NCI-H2171 treated with DMSO at 0.1 percent for 48 hours (cell line): ENCODE data around the gene TYW5.

Experiments used
- DNase-seq: peaks from one replicate; lab custom pipeline; 2025; lab: John Stamatoyannopoulos, UW

TYW5 gene, protein sequence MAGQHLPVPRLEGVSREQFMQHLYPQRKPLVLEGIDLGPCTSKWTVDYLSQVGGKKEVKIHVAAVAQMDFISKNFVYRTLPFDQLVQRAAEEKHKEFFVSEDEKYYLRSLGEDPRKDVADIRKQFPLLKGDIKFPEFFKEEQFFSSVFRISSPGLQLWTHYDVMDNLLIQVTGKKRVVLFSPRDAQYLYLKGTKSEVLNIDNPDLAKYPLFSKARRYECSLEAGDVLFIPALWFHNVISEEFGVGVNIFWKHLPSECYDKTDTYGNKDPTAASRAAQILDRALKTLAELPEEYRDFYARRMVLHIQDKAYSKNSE

DNA sequence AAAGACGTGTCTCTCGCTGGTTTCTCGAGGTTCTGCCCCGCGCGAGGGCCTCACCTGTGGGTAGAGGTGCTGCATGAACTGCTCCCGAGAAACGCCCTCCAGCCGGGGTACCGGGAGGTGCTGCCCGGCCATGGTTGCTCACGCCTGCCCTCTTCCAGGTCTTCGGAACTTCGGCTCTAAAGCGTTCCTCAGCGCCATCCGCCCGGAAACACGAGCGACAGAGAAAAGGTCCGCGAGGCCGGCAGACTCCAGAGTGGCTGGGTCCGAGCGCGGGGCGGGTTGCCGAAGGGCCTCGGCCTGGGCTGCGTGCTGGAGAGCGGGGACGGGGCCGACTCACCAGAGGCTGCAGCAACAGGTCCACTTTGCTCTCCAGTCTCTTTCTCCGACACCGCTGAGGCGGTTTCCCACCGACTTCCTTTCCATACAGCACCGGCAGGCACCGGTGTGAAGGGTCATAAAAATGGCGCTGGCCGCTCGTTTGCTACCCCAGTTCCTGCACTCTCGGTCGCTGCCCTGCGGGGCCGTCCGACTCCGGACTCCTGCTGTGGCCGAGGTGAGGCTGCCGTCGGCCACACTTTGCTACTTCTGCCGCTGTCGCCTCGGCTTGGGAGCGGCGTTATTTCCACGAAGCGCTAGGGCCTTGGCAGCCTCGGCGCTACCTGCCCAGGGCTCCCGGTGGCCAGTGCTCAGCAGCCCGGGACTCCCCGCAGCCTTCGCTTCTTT, at the start of gene TYW5, which contains the start of gene MAIP1:
Gene TYW5 (minus strand): TSS at position 153 of the 723 bp plus-strand sequence. CDS start 21 bp downstream, at position 132.
Gene MAIP1 (plus strand): TSS at position 244 of the 723 bp plus-strand sequence. CDS start 217 bp downstream, at position 461.
- DNase-seq, result peak; percentile 96

DNA sequence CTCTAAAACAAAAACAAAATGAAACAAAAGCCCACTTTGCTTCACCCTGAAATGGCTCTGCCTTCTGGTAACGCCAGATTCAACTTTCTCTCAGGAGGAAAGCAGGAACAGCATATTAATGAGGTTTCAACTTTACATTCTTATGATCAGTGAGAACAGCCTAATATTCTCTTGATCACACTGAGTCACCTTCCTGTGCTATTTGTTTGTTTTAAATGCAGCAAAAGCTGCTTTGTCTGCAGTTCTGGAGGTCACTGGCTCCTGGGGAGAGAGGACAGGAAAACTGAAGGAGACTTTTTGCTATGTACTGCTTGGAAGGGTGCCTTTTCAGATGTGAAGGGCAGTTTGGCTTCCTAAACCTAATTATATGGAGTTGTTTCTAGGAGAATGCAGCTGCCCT, 48.2 kb upstream of the TYW5 start:
- DNase-seq, result no peak

DNA sequence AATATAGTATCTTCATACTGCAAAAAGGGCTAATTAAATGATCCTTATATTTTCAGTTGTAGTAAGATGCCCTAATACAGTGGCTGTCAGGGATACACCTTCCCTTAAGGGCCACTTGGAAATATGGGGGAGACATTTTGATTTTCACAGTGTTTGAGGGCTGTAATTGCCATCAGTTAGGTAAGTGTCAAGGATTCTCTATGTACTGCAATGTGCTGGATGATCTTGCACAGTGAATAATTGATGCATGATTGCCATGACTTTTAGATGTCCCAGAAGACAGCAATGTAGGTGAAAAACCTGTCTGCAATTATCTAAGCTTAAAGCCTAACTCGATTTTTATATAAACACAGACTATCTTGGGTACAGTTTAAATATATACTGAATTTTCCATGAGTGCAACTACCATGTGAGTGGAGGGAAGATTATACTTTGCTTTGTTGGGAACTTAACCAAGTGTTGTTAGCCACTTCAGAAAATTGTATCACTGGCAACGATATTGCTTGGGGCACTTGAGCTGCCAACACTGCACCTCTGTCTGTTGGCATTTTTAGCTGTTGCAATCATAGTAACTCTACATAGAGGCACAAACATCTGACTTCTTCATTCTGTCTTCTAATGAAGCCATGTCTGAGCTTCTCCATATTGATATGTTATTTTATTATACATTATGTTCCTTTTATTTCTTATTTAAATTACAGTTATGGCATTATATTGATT, 45.3 kb upstream of the TYW5 start:
- DNase-seq, result no peak

DNA sequence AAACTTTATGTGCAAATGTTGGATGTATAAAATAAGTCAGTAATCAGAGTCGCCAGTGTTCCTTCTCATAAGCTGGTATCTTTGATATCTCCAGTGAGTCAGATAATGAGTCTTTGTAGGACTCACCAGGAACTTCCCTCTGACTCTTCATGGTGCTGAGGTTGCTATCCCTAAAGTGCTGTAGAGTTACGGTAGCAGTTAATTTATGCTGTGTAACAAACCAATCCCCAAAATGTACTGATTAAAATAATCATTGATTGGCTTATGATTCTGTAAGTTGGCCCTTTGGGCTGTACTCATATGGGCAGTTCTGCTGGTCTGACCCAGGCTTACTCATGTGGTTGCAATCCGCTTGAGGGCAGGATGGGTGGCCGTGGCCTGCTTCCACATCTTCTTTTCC, 43.9 kb upstream of the TYW5 start:
- no peak for DNase-seq

DNA sequence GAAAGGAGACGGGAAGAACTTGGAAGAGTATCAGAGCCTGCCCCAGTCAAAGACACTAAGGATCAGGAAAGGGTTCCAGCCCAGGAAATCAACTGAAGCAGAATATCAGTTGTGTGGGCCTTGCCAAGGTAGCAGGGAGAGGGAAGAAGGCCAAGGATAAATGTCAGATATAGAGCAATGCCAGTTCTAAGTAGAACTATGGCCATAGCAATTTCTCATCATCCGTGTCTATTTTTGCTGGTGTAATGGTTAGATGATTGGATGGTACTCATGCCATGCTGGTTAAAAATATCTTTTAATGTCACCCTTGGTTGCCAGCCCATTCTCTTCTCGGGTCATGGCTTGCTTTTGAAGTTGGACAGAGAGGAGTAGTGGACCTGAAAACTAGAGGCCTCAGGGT, 42.0 kb upstream of the TYW5 start:
- DNase-seq, result no peak

DNA sequence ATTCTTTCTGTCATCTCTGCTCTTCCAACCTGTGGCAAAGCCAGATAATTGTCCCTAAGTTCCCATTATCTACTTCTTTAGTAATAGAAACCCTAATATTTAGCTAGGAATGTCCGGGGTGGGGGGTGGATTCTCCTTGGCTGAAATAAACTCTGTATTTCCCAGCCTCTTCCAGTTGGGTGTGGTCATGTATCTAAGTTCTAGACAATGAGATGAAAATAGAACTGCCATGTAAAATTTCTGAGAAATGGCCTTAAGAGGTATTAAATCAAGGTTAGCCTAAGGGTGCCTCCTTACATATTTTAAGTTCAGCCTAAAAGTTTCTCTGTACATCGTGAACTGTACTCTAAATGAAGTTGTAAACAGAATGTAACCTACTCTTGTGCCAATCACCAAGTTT, 39.6 kb upstream of the TYW5 start:
- DNase-seq, result no peak

DNA sequence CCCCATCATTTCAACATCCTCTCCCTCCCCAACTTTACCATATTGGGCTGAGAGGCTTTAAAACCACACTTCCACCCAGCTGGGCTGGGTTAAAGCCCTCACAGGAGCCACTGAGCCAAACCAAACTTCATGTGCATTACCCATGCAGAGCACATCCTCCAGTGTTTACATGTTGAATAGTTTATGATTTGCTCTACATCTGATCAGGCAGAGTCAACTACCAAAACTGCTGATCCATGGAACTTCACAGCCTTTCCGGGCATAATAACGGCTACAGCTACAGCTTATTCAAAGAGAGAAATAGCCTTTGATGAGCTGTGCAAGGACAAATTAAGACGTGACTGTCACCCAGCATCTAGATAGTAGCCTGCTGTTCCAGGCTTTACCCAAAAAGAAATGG, 39.1 kb upstream of the TYW5 start:
- DNase-seq, result no peak

DNA sequence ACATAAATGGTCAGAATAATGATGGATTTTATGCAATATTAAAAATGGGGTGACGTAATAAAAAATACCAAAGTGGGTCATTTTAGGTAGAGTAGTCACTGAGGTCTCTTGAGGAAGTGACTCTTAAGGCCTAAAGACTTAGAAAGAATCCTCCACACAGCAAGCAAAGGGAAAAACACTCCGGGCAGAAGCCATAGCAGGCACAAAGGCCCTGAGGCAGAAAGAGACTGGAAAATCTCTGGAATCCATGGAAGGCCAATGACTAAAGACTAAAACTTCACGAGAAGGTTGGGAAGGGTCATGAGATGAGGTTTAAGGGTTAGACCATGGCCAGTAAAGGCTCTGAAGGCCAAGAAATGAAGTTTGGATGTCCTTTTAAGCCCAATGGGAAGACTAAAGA, 37.0 kb upstream of the TYW5 start:
- DNase-seq, result no peak

DNA sequence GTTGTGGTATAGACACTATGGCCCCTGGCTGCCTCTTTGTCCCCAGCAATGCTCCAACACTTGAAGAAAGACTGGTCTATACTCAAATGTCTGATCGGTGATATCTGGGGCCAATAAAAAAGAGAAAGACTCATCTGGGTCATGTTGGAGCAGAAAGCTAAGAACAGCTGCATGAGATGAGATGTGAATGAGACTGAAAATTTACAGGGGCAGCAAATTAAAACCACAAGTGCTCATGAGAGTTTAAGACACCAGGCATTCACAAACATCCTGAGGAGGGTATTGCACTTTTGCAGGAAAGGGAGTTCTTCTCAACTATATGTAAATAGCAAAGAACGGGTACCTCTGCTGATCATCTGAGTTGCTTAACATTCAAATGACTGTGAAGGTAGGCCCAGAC, 36.4 kb upstream of the TYW5 start:
- DNase-seq, result no peak

DNA sequence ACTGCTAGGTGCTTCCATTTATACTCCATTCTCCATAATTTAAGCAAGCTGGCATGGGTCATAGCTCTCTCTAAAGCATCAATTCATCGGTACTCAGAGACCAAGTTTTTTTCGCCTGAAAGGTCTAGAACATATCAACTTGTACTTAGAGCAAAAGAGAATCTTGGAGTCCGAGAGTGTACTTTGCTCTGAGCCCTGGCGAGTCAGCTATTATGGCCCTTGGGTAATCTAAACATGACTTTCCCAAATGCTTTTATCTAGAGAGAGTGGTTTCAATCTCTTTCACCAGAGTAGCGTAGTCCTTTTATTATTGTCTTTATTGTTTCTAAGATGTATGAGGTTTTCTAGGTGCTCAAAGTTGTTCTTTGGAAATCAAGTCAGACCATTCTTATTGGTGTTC, 34.5 kb upstream of the TYW5 start:
- no peak for DNase-seq

DNA sequence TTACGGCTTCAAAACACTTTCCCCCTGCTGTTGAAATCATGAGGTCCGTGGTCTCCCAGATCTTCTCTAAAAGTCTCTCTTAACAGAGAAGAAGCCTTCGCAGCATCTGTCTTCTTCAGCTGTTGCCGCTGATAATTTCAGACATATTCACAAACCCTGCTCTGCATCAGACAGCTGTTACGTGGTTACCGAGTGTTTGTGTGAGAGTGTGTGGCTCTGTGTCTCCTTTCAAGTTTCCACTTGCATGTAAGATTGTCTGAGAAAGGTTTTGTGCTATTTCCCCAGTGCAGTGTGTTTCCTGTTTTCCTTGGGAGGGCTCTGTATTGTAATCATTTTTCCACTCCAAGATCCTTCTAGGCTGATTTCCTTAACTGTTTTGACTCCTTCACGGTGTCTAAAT, 32.9 kb upstream of the TYW5 start:
- DNase-seq, result peak; percentile 76

DNA sequence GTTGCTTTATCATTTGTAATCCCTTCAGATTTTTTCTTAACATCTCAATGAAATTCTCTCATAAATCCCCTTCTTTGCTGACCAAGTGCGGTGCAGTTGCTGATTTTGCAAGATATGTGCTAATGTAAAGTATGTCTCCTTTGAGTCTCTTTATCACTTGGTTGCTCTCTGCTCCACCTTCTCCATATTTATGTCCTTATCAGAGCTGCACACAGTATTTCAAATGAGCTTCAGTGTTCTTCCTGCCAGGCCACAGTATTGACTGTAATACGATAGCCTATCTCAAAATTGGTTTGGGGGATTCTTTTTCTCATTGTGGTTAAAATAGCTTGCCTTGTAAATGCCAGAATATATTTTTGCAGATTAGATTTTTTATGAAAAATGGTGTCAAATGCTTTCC, 32.3 kb upstream of the TYW5 start:
- DNase-seq, result peak; percentile 72

DNA sequence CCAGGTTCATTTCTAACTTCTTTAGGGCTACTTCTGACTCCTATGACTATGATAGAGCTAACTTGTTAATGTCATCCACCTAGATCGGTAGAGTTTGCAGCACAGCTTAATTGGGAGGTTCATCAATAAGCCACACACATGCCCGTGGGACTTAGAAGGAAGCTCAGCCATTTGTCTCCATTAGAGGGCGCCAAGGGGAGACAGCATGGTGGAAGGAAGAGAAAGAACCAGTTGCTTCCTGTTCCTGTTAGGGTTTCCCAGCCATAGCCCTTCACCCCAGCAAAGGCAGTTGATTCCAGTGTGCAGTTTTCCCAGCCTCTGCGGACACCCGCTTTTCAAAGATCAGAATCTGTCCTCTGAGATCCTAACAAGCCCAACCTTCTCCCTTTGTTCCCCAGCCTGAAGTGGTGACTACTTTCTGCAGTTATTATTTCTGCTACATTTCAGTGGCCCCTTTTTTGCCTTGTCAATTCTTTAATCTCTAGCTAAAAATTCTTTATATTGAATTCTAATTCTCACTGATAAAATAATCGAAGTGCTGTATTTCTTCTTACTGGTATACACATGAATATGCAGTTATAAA, 30.4 kb upstream of the TYW5 start:
- DNase-seq, result peak; percentile 66

DNA sequence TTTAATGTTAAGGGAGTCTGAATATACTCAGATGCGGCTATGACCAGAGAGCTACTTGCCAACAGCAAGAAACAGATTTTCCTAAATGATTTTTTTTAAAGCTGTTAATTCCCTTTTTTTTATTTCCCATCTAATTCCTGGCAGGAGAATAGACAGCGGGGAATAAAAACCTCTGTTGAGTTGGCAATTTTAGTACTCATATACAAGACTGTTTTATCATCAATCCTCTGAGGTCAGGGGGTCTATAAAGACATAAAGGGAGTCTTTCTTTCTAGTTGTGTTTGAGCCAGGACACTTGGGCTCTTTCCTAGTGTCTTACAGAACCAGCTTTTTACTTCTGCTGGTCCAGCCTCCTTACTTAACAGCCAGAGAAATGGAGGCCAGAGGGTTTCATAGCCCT, 29.5 kb upstream of the TYW5 start:
- no peak for DNase-seq

DNA sequence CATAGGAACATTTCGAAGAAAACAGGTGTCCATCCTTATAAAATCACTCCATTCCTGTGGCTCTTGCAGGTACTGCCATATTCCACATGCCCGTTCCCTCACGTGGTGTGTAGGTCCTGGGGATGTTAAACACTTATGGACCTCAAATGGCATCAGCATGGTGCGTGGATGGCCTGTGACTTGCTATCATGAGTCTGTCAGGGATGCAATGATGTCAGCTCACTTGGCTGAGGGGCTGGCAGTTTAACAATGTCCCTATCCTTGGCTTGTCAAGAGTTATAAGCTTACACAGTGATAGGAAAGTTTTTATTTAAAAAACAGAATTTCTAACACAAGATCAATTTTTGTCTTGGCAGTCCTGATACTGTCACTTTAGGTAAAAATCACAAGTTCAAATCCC, 28.9 kb upstream of the TYW5 start:
- no peak for DNase-seq

DNA sequence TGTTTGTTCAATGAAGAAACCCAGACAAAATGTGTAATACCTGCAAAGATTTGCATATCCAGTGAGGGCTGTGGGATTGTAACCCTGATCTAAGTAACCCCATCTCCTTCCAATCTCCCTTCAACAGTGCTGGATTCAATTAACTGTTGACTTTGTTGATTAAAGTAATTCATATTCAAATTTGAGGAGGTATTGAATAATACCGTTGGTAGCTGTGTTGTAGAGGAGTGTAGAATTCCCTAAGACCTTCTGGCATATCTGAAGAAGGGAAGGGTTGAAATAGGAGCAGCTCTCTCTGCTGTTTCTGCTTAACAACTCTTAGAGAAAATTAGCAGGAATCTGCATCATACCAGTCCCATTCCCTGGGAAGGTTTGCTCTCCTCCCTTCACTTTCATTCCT, 28.2 kb upstream of the TYW5 start:
- no peak for DNase-seq

DNA sequence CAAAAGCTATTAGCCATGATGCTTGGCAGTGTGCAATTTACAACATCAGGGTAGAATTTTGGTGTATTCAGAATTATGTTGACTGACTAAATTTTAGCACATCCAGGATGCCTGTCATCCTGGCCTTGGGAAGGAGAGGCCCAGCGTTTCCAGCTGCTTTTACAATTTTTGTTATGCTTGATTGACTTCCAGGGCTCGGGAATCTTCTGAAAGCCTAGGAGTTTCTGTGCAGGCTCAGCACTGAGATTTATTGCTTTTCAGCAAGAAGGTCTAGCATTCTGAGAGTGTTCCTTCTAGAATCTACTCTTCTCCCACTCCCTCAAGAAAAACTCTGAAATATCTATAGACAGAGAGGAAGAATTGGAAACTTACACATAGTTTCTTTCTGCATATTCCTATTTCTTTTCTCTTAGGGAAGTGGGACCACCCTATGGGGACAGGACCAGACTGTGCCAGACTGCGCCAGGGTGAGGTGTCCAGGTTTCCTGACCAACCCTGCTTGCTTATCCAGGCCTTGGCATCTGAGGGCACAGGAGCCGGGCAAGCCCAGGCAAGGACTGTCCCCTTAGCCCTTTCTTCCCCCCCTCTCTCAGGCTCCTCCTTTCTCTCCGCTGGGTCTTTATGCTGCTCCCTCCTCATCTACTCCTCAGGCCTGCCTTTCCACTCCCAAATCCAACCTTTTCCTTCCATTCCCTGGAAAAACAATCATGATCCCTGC, 27.0 kb upstream of the TYW5 start:
- DNase-seq, result no peak

DNA sequence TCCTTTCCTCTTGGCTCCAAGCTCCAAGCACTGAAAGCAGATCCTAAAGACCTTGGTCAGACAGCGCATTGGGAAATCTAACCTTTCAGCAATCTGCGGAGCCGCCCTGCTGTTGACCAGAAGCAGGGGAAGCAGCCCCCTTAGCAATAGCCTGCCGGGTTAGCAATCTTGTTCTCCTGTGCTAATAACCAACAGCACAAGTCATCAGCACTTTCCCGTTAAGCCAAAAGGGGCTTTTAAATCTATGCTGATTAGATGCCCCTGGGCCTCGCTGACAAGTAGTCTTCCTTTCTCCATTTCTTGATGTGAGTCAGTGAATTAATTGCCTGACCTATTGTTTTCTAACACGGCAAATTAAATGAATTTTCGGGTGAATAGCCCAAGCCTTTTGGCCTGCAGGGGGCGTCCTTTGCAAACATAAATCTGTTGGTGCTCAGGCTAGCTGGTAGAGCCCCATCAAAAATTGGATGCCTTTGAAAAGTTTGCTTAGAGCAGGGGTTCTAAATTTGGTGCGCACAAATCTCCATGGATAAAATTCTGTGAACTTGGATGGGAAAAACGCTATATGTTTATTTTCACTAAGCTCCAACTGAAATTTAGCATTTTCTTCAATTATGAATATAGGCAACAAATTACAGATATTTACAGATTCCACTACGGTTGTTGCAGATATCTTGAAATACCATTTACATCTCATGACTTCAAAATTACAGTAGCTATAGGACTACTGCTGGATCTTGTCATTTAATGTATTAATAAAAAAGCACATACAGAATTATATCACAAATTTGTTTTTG, 24.7 kb upstream of the TYW5 start:
- DNase-seq, result peak; percentile 67

DNA sequence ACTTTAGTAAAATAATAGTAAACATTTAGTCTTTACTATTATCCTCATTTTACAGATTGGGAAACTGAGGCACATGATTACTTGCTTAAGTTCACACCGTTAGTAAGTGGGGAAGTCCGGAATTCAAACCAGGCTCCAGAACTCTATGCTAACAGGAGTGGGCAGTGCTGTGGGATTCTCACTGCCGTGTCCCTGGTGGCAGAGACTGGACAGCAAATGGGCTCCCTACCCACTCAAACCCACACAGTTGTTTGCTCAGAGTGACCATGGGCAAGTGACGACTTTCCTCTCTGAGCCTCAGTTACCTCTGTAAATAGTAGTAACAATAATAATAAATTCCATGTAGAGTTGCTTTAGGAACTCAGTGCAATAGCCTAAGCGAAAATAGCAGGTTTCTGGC, 24.1 kb upstream of the TYW5 start:
- DNase-seq, result no peak

DNA sequence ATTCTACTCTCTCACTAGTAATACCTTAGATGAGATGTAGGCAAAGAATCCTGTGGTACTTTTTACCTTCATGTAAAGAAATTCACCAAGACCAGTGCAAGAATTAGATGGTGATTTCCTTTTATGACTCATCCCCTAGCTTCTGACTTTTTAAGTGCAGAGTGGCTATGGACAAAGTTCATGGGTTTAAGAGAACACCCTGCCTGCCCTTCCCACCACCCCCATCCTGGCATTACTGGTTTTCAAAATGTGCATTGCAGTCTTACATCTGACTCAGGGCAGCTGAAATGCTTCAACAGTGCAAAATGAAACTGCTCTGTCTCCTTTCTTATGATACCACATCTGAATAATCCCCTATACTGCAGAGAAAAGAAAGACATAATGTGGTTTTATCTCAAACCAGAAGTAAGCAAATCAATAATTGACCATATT, 22.7 kb upstream of the TYW5 start:
- DNase-seq, result no peak

DNA sequence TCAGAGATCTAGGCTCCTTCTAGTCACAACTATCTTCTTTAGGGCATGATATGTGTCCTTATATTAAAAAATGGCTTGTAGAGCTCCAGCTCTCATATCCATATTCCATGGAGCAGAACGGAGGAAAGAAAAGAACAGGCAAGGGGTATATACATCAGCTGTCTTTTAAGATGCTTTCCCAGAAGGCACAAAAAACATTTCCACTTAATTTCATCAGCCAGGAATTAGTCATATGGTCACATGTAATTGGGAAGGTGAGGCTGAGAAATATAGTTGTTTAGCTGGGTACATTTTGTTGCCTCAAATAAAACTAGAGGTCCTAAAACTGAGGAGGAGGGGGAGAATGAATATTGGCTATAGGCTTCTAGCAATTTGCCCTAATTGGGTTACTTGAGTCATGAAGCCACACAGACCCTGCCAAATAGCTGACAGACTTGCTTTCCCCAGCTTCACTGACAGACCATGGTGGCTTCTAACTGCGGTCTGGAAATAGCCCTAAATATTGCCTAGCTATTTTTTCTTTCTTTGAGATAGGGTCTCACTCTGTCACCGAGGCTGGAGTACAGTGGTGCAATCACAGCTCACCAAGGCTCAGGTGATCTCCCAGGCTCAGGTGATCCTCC, 20.1 kb upstream of the TYW5 start:
- no peak for DNase-seq
